HCT116 (cell line): ENCODE results near the gene SIK3. TPM values are rescaled to one million over a fixed set of nuclear protein-coding genes. Genes with fewer than 3 reads are reported as not detected.

ENCODE experiments used
- ATAC-seq: fragments of 200-7000 bp; cut with Tn5 transposase; 2 replicates; pipeline ENCODE4 v1.9.1; 2020; ENCODE audit warnings: mild to moderate bottlenecking, moderate library complexity
- BruUV-seq: library from RNA; stranded (reverse); fragments of 400-500 nt; replicated peaks from 2 replicates; lab custom pipeline; 2021; lab: Mats Ljungman, UMichigan
- CTCF ChIA-PET: fragments of 300-600 bp; sonication (Branson Sonifier 250); formaldehyde crosslinking; loops from one replicate; lab custom pipeline; 2021; ENCODE audit warnings: antibody characterized with exemption; lab: Charles Lee
- POLR2A ChIA-PET: fragments of 300-600, 350-600 bp; sonication (Branson Sonifier 250); formaldehyde crosslinking; loops from one replicate; lab custom pipeline; 2021; ENCODE audit warnings: antibody characterized with exemption; lab: Charles Lee
- RAD21 ChIA-PET, 2 experiments: fragments of 300-600 bp; sonication (Branson Sonifier 250); formaldehyde crosslinking; loops; one replicate each; lab custom pipeline; 2023; ENCODE audit warnings: low total read pairs in 2 of 2; ENCODE audit not compliant: uncharacterized antibody in 2 of 2, unreplicated experiment in 2 of 2, low non-redundant PET in 1 of 2; lab: Charles Lee
- DNase-seq: peaks from one replicate; pipeline ENCODE4 v3.0.0-alpha.2; 2010; ENCODE audit warnings: low read depth, low spot score
- H2AFZ ChIP-seq: fragments of 200-600 bp; shearing (Covaris generic), sonication (generic); 2 replicates; pipeline ENCODE4 v1.6.1; 2017; ENCODE audit warnings: low read depth, mixed run types, mixed read lengths, antibody characterized with exemption, low read length; ENCODE audit not compliant: poor library complexity, severe bottlenecking
- H3K27ac ChIP-seq: 2 replicates; pipeline ENCODE4 v1.5.1; 2012; ENCODE audit warnings: low read depth, low read length
- H3K27me3 ChIP-seq: fragments of 200-600 bp; sonication (generic); 2 replicates; pipeline ENCODE4 v1.6.1; 2016; ENCODE audit warnings: mixed run types, low read length, mixed read lengths; ENCODE audit not compliant: insufficient read depth
- H3K36me3 ChIP-seq, 2 experiments: fragments of 200-500 bp in 1 of 2; fragments of 200-600 bp in 1 of 2; sonication (Bioruptor generic) in 1 of 2; sonication (generic) in 1 of 2; 2 replicates each; pipeline versions ENCODE4 v1.5.1 to v1.6.1; 2014 to 2016; ENCODE audit warnings: low read length in 2 of 2, inconsistent platforms in 1 of 2, mixed read lengths in 1 of 2, mixed run types in 1 of 2; ENCODE audit not compliant: insufficient read depth in 2 of 2, control insufficient read depth in 1 of 2
- H3K4me1 ChIP-seq, 2 experiments: fragments of 200-600 bp in 1 of 2; sonication (generic) in 1 of 2; 2 replicates each; pipeline versions ENCODE4 v1.5.1 to v1.6.1; 2012 to 2017; ENCODE audit warnings: low read length in 2 of 2, inconsistent platforms in 1 of 2, mild to moderate bottlenecking in 1 of 2, mixed read lengths in 1 of 2, mixed run types in 1 of 2, moderate library complexity in 1 of 2; ENCODE audit not compliant: insufficient read depth in 2 of 2, control insufficient read depth in 1 of 2
- H3K4me2 ChIP-seq: fragments of 200-600 bp; sonication (generic); 2 replicates; pipeline ENCODE4 v1.6.1; 2017; ENCODE audit warnings: mixed run types, low read length, mixed read lengths
- H3K4me3 ChIP-seq, 2 experiments: fragments of 200-600 bp in 1 of 2; sonication (generic) in 1 of 2; replicated peaks in 1 of 2; 2 replicates each; pipeline ENCODE4 v1.5.1; 2011 to 2016; ENCODE audit warnings: low read length in 2 of 2, control low read depth in 1 of 2, low read depth in 1 of 2, mild to moderate bottlenecking in 1 of 2, mixed read lengths in 1 of 2, mixed run types in 1 of 2
- H3K79me2 ChIP-seq: fragments of 200-600 bp; sonication (generic); 2 replicates; pipeline ENCODE4 v1.6.1; 2017; ENCODE audit warnings: mild to moderate bottlenecking, mixed run types, low read length, moderate library complexity, mixed read lengths; ENCODE audit not compliant: insufficient read depth
- H3K9ac ChIP-seq: fragments of 200-600 bp; sonication (generic); 2 replicates; pipeline ENCODE4 v1.6.1; 2016; ENCODE audit warnings: low read length, mixed read lengths
- H3K9me2 ChIP-seq: fragments of 200-600 bp; sonication (generic), shearing (Covaris generic); 2 replicates; pipeline ENCODE4 v1.6.1; 2017; ENCODE audit warnings: mixed run types, mild to moderate bottlenecking, moderate library complexity; ENCODE audit not compliant: insufficient read depth
- H3K9me3 ChIP-seq, 2 experiments: fragments of 200-500 bp in 1 of 2; fragments of 200-600 bp in 1 of 2; sonication (Bioruptor generic) in 1 of 2; sonication (generic) in 1 of 2; 2 replicates each; pipeline ENCODE4 v1.6.1; 2014 to 2017; ENCODE audit warnings: low read length in 2 of 2, mixed read lengths in 2 of 2, inconsistent platforms in 1 of 2, low read depth in 1 of 2, mild to moderate bottlenecking in 1 of 2, mixed run types in 1 of 2, moderate library complexity in 1 of 2; ENCODE audit not compliant: control insufficient read depth in 1 of 2, insufficient read depth in 1 of 2
- H4K20me1 ChIP-seq: fragments of 200-600 bp; sonication (generic), shearing (Covaris generic); 2 replicates; pipeline ENCODE4 v1.6.1; 2017; ENCODE audit warnings: mixed run types, mild to moderate bottlenecking, moderate library complexity; ENCODE audit not compliant: insufficient read depth
- CBX3 ChIP-seq: IDR thresholded peaks from 2 replicates; pipeline ENCODE4 v1.6.1; 2012; ENCODE audit warnings: low read depth
- CEBPB ChIP-seq: IDR thresholded peaks from 2 replicates; pipeline ENCODE4 v1.6.1; 2012; ENCODE audit warnings: low read depth
- FOSL1 ChIP-seq: IDR thresholded peaks from 2 replicates; pipeline ENCODE4 v1.6.1; 2012; ENCODE audit warnings: low read depth
- JUND ChIP-seq: IDR thresholded peaks from 2 replicates; pipeline ENCODE4 v1.6.1; 2012
- POLR2AphosphoS5 ChIP-seq: IDR thresholded peaks from 2 replicates; pipeline ENCODE4 v1.6.1; 2011; ENCODE audit warnings: mild to moderate bottlenecking, low read depth, low read length, moderate library complexity
- SIN3A ChIP-seq: IDR thresholded peaks from 2 replicates; pipeline ENCODE4 v1.6.1; 2012; ENCODE audit warnings: low read depth
- SP1 ChIP-seq: IDR thresholded peaks from 2 replicates; pipeline ENCODE4 v1.6.1; 2012; ENCODE audit warnings: low read depth
- ZFX ChIP-seq: fragments of 450-650 bp; IDR thresholded peaks from 2 replicates; pipeline ENCODE4 v1.6.1; 2017
- ZNF274 ChIP-seq: fragments of 200-500 bp; sonication (Bioruptor generic); IDR thresholded peaks from 2 replicates; pipeline ENCODE4 v1.6.1; 2014; ENCODE audit warnings: mild to moderate bottlenecking, low read depth, low read length, inconsistent platforms
- intact Hi-C: fragments of 100-400 bp; cut with micrococcal nuclease; formaldehyde crosslinking; loops from 2 replicates; pipeline ENCODE4 v1.10.0; 2022
- total RNA-seq: library from RNA; stranded (reverse); gene quantifications from one replicate; pipeline ENCODE4 v1.2.1, GENCODE V29; 2021; ENCODE audit not compliant: unreplicated experiment
- TF ChIP-seq, protein P1 (sequence below): IDR thresholded peaks from 2 replicates; pipeline ENCODE4 v1.6.1; 2011; ENCODE audit warnings: mild to moderate bottlenecking, low read length, moderate library complexity; ENCODE audit not compliant: insufficient replicate concordance; ENCODE audit errors: extremely low read depth

Gene SIK3
- total RNA-seq, 1 experiment from 2014 or later = 21.0 TPM

DNA sequence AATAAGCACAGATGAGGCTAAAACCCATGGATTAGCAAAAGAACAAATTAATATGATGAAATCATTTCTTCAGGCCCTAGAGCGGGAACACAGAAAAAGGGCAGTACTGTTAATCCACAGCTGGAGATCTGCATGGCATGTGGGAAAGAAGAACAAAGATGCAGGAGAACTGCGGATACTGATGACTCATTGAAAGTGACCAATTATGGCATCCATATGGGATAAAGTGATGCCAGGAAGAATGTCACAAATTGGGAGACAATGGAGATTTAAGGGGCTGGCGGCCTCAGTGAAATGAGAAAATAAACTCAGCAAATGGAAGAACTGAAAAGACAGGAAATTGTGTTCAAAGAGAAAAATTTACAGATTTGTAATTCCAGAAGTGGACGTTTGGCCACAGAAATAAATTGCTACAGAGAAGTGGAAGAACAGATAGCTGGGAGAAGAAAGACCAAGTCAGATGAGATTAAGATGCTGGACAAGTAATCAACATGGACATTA lies 39.4 kb downstream of the SIK3 start:
- peaks cover 11% of the 10 kb centered on the region; the same call in 1 of the 2 replicates for H4K20me1 ChIP-seq
- H3K27me3 ChIP-seq = no peaks in the 10 kb centered on the region
- no peak for ATAC-seq

DNA sequence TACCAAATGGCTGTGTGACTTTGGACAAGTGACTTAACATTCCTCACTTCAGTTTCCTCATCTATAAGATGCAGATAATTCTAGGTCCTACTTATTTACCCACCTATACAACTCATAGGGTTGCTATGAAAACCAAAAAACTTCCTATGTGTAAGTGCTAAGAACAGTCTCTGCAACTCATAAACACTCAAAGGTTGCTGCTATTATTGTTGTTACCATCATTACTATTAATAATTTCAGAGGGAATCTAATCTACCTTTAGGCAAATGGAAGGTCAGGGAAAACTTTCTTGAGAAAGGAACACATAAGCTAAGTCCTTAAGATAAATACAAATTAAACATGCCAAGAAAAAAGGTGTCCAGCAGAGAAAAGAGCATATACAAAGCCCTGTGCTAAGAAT lies 40.5 kb downstream of the SIK3 start:
- ATAC-seq = no peak
- Histone ChIP-seq H3K4me1 (no peaks in the 10 kb centered on the region), H3K4me2 (no peak overlapping the region), H2AFZ (no peak overlapping the region), H3K36me3 (no peaks in the 10 kb centered on the region), H3K79me2 (peaks cover 68% of the 10 kb centered on the region), H3K9me2 (no peaks in the 10 kb centered on the region), H3K4me3 (no peak overlapping the region), H3K9ac (no peak overlapping the region), H3K27ac (no peak overlapping the region), H3K9me3 (no peaks in the 10 kb centered on the region), H3K27me3 (no peaks in the 10 kb centered on the region), H4K20me1 (peaks cover 11% of the 10 kb centered on the region; the same call in 1 of the 2 replicates)
- no TSS peak for BruUV-seq
- DNase-seq = no peak
- TF ChIP-seq SP1 = no peak
- TF ChIP-seq SIN3A = no peak
- TF ChIP-seq POLR2AphosphoS5 = no peak
- ChIA-PET RAD21 (no interaction called here), POLR2A (no interaction called here), CTCF (no interaction called here)
- intact Hi-C loops = no loop called here

More for the DNA sequence above, 39.4 kb downstream of the SIK3 start:
- Histone ChIP-seq H3K4me1 (no peaks in the 10 kb centered on the region), H3K4me2 (no peak overlapping the region), H3K79me2 (peaks cover 68% of the 10 kb centered on the region), H3K9me3 (no peaks in the 10 kb centered on the region), H3K9me2 (no peaks in the 10 kb centered on the region), H3K9ac (no peak overlapping the region), H2AFZ (no peak overlapping the region), H3K4me3 (no peak overlapping the region), H3K36me3 (no peaks in the 10 kb centered on the region), H3K27ac (no peak overlapping the region)
- TF ChIP-seq, protein P1, sequence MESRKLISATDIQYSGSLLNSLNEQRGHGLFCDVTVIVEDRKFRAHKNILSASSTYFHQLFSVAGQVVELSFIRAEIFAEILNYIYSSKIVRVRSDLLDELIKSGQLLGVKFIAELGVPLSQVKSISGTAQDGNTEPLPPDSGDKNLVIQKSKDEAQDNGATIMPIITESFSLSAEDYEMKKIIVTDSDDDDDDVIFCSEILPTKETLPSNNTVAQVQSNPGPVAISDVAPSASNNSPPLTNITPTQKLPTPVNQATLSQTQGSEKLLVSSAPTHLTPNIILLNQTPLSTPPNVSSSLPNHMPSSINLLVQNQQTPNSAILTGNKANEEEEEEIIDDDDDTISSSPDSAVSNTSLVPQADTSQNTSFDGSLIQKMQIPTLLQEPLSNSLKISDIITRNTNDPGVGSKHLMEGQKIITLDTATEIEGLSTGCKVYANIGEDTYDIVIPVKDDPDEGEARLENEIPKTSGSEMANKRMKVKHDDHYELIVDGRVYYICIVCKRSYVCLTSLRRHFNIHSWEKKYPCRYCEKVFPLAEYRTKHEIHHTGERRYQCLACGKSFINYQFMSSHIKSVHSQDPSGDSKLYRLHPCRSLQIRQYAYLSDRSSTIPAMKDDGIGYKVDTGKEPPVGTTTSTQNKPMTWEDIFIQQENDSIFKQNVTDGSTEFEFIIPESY = no peak
- TF ChIP-seq FOSL1 (no peak), CEBPB (no peak), ZFX (no peak), ZNF274 (no peak), CBX3 (no peak), JUND (no peak)
- POLR2A ChIA-PET = no interaction called here
- CTCF ChIA-PET = no interaction called here
- intact Hi-C loops = no loop called here
- BruUV-seq = no TSS peak
- DNase-seq = no peak
- RAD21 ChIA-PET = no interaction called here
